OCI-LY7 (cell line): ENCODE results near the gene MRPL28.

Experiments used
- CTCF ChIP-seq: fragments of 200-600 bp; sonication (generic); conservative IDR thresholded peaks from 2 replicates; pipeline ENCODE4 v1.5.1; 2014; ENCODE audit warnings: mild to moderate bottlenecking, antibody characterized with exemption, low read length, moderate library complexity, mixed read lengths
- EZH2phosphoT487 ChIP-seq: fragments of 200-600 bp; sonication (generic); IDR thresholded peaks from 2 replicates; pipeline ENCODE4 v1.6.1; 2018; ENCODE audit warnings: low read depth, borderline replicate concordance, mild to moderate bottlenecking, mixed run types, antibody characterized with exemption, low read length, moderate library complexity, mixed read lengths

GRCh38 chr16:369866-370436 is 387 bp downstream of the MRPL28 start:
- no peak for TF ChIP-seq CTCF
- no peak for TF ChIP-seq EZH2phosphoT487
